ENCODE measurements around the gene SIAH3.

DNA sequence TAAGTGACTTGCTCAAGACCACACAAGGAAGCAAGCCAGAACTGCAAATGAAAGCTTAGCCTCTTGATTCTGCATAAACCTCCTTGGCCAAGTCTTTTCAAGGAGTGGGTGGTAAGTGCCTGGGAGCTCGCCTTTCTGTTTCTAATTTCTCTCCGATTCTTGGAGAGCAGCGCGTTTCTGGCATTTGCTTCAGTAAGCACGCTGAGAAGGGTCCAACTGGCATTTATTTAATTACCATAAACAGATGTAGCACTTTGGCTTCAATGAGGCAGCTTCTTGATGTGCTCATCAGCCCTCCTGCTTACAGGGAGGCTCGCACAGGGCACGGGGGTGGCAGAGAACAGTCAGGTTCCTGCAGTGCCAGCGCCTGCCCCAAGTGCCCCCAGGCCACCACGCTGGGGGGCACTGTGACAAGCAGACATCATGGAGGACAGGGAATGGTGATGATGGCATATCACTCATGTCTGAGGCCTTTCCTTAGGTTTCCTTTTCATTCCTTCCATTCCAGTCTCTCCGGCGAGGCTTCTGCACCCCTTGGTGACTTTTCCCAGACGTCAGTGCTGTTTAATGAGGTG, 13.3 kb downstream of the SIAH3 start:
- TF ChIP-seq, protein P1, sequence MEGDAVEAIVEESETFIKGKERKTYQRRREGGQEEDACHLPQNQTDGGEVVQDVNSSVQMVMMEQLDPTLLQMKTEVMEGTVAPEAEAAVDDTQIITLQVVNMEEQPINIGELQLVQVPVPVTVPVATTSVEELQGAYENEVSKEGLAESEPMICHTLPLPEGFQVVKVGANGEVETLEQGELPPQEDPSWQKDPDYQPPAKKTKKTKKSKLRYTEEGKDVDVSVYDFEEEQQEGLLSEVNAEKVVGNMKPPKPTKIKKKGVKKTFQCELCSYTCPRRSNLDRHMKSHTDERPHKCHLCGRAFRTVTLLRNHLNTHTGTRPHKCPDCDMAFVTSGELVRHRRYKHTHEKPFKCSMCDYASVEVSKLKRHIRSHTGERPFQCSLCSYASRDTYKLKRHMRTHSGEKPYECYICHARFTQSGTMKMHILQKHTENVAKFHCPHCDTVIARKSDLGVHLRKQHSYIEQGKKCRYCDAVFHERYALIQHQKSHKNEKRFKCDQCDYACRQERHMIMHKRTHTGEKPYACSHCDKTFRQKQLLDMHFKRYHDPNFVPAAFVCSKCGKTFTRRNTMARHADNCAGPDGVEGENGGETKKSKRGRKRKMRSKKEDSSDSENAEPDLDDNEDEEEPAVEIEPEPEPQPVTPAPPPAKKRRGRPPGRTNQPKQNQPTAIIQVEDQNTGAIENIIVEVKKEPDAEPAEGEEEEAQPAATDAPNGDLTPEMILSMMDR (IDR thresholded peaks at IDR 0.05 in 2 of 3, conservative IDR thresholded peaks at IDR 0.05 in 1 of 3; ENCODE audit: control insufficient read depth in 2 of 3, extremely low read depth in 1 of 3, insufficient read depth in 1 of 3, low read depth in 3 of 3, low read length in 3 of 3) = no peak
- TF ChIP-seq, protein P2, sequence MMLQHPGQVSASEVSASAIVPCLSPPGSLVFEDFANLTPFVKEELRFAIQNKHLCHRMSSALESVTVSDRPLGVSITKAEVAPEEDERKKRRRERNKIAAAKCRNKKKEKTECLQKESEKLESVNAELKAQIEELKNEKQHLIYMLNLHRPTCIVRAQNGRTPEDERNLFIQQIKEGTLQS (IDR thresholded peaks at IDR 0.05; ENCODE audit: borderline replicate concordance, extremely low read depth, low read depth, low read length) = no peak
- TF ChIP-seq CBX5 (IDR thresholded peaks at IDR 0.05; ENCODE audit: low read depth) (no peak), RUNX3 (IDR thresholded peaks at IDR 0.05; ENCODE audit: low read length) (no peak)
- TF ChIP-seq, protein P3, sequence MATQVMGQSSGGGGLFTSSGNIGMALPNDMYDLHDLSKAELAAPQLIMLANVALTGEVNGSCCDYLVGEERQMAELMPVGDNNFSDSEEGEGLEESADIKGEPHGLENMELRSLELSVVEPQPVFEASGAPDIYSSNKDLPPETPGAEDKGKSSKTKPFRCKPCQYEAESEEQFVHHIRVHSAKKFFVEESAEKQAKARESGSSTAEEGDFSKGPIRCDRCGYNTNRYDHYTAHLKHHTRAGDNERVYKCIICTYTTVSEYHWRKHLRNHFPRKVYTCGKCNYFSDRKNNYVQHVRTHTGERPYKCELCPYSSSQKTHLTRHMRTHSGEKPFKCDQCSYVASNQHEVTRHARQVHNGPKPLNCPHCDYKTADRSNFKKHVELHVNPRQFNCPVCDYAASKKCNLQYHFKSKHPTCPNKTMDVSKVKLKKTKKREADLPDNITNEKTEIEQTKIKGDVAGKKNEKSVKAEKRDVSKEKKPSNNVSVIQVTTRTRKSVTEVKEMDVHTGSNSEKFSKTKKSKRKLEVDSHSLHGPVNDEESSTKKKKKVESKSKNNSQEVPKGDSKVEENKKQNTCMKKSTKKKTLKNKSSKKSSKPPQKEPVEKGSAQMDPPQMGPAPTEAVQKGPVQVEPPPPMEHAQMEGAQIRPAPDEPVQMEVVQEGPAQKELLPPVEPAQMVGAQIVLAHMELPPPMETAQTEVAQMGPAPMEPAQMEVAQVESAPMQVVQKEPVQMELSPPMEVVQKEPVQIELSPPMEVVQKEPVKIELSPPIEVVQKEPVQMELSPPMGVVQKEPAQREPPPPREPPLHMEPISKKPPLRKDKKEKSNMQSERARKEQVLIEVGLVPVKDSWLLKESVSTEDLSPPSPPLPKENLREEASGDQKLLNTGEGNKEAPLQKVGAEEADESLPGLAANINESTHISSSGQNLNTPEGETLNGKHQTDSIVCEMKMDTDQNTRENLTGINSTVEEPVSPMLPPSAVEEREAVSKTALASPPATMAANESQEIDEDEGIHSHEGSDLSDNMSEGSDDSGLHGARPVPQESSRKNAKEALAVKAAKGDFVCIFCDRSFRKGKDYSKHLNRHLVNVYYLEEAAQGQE (IDR thresholded peaks at IDR 0.05; ENCODE audit: low read depth, low read length) = no peak
- TF ChIP-seq, protein P4, sequence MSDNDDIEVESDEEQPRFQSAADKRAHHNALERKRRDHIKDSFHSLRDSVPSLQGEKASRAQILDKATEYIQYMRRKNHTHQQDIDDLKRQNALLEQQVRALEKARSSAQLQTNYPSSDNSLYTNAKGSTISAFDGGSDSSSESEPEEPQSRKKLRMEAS (IDR thresholded peaks at IDR 0.05; ENCODE audit: low read depth, low read length) = no peak

Data from GM12878 (cell line).